Activated T-cell treated with anti-CD3 and anti-CD28 coated beads for 24 hours (primary cell): ENCODE data around the gene SDHAF3.

ENCODE experiments used
- DNase-seq: peaks from one replicate; pipeline ENCODE4 v3.0.0-alpha.2; 2020; ENCODE audit warnings: low read depth

SDHAF3 gene

GRCh38 chr7:97218767-97219166, 101.3 kb downstream of the SDHAF3 start:
- DNase-seq, result no peak

GRCh38 chr7:97219237-97219636, 101.7 kb downstream of the SDHAF3 start:
- DNase-seq, result no peak

GRCh38 chr7:97224316-97224715, 106.8 kb downstream of the SDHAF3 start:
- DNase-seq, result no peak

- no peak for DNase-seq
Observed at GRCh38 chr7:97226541-97226940, 109.0 kb downstream of the SDHAF3 start.
